GM21825 (cell line): ENCODE measurements around the gene PTGES2.

Source experiments
- ATAC-seq: cut with Tn5 transposase; IDR thresholded peaks from one replicate; pipeline ENCODE4 v1.9.1; 2021; ENCODE audit warnings: mild to moderate bottlenecking, moderate library complexity; ENCODE audit not compliant: unreplicated experiment

Gene PTGES2

DNA sequence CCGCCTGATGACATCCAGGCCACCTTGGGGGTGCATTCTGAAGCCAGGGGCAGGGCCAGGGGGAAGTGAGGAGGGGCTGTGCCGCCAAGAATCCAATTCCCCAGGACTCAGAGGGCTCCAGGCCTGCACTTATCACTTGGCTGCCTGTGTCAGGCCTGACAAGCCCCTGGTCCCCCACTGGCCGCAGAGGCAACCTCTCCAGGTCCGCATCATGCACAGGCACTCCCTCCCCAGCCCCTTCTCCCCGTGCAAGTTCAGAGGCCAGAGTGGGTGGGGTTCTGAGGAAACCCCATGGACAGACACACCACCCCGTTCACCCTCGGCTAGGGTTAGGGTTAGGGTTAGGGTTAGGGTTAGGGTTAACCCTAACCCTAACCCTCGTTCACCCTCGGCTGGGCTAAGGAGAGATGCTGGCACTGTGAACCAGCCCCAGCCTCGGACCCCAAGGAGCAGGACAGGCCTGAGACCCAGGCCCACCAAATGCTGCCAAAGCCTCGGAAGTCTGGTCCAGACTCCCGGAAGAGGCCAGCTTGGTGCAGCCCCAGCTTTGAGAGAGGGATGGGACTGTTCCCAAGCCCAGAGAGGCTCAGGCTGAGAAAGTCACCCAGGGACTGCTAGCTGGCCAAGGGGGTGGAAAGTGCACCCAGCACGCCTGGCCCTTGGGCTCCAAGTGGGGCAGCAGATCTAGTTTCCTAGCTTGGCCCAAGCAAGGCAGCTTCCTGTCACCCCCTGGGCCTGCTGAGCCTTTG, 26.6 kb upstream of the PTGES2 start:
- ATAC-seq: no peak

DNA sequence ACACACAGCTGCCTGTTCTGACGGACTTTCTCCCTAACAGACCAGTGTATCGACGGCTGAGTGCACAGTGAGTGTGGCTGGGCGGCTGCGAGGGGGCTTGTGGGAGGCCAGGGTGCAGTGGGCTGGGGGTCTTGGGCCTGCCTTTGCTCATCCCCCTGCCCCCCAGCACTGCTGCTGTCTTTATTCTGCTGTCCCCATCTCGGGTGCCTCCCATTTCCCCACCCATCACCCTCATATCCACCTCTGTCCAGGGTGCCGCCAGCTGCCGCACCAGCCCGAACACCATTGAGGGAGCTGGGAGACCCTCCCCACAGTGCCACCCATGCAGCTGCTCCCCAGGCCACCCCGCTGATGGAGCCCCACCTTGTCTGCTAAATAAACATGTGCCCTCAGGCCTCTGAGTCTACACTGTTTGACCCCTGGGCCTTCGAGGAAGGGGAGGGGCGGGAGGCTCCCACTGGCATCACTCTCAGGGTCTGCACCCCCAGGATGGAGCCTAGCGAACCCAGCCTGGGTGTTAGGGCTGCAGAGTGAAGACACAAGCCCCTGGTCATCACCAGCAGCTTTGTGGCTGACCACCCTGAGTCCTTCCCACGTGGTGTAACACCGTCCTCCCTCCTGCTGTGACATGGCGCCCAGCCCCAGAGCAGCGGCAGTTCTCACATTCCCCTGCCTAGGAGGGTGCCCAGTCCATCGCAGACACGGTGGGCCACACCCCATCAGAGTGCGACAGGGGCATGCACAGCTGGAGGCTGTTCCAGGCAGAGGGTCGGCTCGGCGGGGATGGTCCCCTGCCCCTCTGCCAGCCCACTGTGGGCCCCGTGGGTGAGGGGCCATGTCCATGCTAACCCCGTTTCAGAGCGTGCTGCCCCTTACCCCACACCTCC, 25.8 kb upstream of the PTGES2 start:
- ATAC-seq: no peak

DNA sequence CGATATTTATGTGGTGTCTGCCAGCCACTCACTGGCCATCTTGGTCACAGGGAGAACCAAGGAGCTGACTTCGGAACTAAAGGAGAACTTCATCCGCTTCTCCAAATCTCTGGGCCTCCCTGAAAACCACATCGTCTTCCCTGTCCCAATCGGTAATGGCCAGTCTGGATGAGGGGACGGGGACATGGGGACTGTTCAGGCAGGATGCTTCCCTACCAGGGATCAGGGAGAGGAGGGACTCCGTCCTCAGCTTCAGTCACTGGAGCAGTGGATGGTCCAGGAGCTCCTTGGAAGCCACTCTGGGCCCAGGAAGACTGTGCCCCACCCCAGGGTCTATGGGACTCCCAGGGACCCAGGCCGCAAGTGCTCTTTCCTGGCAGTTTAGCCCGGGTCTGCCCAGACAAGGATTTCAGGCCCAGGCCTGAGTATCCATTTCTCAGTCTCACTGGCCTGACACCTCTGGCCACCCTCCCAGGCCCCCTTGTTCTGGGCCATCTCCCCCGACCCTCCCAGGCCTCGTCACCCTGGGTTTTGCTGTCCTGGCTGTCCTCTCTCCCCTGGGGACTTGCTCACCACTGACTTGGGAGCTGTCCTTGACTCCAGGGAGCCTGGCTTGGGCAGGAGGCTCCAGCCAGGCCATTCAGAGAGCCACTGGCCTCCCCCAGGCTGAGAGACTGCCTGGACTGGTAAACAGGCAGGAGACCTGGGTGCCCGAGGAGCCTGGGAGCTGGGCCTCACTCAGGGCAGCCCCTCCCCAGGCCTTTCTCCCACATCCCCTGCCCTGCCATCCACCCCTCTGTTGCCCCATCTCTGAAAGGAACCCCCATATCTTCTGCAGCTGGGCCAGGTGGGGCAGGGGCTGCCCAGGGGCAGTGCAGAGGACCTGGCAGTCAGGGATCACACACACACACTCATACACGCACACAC, 24.9 kb upstream of the PTGES2 start:
- ATAC-seq: no peak

DNA sequence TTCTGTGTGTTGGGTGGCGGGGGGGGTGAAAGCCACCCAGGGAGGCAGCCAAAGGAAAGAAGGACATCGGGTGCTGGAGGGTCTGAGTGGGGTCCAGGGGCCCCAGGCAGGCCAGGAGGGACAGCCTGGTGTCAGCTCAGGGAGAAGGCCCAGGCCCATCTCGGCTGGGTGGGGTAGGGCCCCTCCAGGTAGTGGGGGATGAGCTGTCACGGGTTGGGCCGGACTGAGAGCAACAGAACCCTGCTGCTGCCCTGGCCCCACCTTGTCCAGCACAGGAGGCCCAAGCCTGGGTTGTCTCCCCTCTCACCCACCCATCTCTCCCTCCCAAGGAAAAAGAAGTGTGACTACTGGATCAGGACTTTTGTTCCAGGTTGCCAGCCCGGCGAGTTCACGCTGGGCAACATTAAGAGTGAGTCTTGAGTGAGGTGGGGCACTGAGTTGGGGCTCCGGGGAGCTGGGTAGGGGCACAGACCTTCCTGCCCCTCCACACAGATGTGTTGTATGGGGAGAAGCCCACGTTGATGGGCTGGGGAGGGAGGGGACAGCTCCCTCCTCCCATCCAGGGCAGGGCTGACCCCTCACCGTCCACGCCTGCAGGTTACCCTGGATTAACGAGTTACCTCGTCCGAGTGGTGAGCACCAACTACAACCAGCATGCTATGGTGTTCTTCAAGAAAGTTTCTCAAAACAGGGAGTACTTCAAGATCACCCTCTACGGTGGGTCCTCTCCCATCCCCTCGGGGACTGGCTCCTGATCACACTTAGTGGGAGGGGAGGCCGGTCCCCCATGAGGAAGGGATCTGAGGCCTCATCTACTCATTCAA, 24.0 kb upstream of the PTGES2 start:
- no peak for ATAC-seq

DNA sequence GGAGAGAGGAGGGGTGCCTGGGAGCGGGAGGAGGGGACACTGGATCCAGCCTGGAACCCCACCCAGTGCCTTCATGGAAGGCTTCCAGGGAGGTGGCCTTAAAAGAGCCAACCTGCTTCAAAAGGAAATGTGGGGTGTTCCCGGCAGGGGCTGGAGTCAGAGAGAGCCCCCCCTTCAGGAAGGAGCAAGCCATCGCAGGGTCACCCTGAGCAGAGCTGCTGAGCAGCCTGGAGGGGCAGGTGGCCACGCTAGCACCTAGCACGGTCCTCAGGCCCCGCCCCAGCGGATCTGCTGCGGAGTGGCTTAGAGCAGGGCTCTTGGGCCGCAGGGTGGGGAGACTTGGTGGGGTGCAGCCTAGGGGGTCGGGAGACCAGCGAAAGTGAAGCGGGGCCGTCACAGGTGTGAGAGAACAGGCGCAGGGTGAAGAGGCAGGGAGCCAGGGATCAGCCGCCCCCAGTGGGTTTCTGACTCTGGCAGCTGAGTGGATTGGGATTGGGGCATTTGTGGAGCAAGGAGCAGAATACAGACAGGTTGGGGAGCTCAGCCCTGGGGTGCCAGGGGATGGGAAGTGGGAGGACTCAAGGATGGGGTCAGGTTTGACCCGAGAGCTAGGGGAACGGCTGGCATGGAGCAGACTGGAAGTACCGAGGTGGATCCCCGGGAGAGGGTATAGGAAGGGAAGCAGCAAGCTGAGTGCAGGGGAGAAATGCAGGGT, 23.2 kb upstream of the PTGES2 start:
- ATAC-seq: no peak

DNA sequence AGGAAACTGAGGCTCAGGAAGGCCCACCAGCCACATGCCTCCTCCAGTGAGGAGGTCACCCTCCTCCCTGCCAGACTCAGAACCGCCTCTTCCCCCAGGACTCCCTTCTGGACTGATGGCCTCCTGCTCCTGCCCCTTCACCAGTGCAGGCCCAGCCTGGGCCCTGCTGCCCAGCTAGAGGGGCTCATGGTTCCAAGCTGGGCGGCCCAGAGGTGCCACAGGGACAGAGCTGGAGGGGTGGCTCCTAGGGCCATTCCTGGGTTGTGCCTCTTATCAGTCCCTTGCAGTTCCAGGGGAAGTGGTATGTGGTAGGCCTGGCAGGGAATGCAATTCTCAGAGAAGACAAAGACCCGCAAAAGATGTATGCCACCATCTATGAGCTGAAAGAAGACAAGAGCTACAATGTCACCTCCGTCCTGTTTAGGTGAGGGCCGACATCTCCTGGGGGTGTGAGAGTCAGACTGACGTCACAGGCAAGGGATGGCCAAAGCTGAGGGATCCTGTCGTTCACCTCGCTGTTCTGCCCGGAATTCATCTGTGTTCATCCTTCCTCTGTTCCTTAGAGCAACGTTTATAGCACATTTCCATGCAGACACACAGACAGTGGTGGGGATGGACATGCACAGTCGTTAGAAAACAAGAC, 22.5 kb upstream of the PTGES2 start:
- no peak for ATAC-seq

DNA sequence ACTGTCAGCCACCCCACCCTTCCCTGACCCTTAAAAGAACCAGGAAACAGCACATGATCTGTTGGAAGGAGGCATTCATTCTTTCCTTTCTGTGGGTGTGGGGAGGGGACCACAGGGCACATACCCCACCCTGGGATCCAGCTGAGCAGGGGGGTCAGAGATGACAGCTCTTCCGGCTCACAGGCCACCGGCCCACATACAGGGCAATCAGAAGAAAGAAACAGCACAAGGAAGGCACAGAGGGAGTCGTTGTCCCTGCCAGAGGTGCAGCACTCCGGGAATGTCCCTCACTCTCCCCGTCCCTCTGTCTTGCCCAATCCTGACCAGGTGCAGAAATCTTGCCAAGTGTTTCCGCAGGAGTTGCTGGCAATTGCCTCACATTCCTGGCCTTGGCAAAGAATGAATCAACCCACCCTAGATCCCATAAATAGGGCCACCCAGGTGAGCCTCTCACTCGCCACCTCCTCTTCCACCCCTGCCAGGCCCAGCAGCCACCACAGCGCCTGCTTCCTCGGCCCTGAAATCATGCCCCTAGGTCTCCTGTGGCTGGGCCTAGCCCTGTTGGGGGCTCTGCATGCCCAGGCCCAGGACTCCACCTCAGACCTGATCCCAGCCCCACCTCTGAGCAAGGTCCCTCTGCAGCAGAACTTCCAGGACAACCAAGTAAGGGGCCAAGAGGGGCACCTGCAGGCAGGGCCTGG, 21.6 kb upstream of the PTGES2 start, which contains the start of gene LCN2:
Gene LCN2 (plus strand): TSS at position 453 of the 701 bp plus-strand sequence. CDS start 73 bp downstream, at position 526.
- ATAC-seq: no peak

DNA sequence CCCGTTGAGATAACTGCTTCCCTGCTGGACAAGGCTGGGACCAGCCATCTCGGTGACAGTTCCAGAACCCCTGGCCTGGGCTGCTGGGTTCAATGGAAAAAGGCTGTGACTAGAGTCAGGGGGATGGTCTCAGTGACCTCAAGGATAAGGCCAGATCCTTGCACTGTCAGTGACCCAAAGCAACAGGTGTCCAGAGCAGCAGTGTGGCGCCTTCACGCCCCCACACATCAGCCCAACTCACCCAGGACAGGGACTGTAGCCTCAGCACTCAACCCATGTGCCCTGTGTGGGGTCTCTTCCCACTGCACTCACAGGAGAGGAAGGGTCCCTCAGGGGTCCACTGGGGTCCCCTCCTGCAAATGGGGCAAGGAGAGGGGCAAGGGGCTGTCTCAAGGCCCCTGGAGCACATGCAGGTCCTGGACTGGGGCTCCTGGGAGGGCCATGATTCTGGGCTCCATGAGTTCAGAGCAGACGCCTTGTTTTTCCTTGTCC, 21.0 kb upstream of the PTGES2 start:
- no peak for ATAC-seq

DNA sequence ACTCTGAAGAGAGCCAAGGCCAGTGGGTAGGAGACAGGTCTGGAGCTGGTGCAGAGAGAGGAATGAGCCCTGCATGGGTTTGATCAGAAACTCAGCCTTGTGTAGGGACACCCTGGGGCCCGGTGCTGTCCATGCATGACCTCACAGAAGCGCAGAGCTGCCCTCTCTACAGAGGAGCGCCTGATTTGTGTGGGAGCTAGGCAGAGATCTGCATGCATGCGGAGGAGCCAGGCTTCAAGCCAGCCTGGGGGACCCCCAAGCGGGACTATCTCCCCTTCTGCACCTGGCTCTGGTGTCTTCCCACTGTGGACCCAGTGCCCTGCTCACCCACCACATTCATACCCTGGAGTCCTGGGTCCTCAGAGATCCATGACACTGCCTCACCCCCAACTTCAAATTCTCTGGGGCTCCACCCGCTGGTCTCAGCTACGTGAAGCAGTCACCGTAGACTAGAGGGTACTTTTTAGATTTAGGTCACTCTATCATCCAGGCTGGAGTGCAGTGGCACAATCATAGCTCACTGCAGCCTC, 19.1 kb upstream of the PTGES2 start:
- no peak for ATAC-seq

DNA sequence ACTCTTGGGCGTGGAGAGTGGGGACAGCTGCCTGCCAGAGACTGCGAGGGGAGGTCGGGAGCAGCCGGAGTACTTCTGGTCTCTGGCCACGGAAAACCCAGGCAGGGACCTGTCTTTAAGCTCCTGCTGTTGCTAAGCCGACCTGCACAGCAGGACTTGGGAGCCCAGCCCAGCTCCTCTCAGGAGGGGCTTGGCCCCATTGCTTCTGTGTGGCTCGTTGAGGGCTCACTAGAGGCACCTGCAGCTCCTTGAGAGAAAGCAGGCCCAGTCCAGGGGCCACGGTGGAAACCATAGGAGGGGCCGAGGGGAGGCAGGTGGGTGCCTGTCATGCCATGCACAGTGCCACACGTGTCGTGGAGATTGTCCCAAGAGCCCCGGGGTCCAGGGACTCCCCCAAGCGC, 18.4 kb upstream of the PTGES2 start:
- no peak for ATAC-seq

DNA sequence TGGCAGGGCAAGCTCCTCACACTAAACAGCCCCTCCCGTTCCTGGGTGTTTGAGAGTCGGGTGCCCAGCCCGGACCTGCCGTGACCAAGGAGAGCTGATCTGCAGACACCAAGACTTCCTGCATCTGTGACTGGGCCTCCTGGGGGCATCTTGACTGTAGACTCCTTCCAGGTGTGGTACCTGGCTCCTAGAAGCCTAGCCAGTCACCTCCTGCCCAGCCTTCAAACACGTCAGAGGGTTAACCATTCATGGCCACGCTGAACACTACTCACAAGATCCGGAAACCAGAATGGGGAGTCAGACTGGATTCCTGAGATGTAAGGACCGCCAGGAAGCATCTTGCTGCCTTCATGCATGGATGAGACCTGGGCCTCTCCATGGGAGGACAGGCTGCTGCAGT, 18.0 kb upstream of the PTGES2 start:
- ATAC-seq: no peak

DNA sequence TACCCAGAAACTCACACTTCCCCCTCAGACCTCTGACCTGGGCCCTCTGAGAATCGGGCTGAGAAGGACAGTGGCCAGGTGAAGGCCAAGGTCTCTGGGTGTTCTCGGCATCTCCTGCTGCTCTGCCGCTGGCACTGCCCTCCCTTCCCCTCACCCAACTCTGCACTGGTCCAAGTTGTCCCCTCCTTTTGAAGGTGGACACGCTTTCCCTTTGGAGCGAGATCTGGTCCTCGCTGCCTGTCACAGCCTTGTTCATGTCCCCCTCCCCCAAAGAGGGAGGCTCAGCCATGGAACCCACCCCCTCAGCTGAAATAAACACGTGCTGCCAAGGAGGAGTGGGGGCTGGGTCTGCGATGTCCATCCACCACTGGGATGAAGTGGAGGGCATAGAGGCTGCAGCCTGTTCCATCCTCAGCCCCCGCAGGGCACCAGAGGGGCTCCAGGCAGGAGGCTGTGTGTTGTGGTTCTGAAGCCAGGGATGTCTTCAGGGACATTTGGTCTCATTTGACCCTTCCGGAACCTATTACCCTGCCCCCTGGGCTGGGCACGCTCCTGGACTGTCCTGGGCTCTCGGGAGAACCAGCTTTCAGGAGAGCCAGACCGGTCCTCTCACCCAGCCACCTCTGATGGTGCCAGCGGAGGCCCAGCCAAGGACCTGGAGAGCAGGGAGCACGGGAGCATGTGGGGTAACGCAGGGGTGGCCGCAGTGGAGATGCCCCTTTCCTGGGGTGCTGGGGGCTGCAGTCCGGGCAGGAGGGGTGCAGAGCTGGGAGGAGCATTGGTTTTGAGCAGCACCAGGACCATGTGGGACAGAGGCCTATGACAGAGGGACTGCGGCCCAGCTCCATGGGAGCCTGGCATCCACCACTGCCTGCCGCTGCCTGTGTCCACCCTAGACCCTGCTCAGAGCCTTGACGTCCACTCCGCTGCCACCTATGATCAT, 17.0 kb upstream of the PTGES2 start:
- no peak for ATAC-seq

DNA sequence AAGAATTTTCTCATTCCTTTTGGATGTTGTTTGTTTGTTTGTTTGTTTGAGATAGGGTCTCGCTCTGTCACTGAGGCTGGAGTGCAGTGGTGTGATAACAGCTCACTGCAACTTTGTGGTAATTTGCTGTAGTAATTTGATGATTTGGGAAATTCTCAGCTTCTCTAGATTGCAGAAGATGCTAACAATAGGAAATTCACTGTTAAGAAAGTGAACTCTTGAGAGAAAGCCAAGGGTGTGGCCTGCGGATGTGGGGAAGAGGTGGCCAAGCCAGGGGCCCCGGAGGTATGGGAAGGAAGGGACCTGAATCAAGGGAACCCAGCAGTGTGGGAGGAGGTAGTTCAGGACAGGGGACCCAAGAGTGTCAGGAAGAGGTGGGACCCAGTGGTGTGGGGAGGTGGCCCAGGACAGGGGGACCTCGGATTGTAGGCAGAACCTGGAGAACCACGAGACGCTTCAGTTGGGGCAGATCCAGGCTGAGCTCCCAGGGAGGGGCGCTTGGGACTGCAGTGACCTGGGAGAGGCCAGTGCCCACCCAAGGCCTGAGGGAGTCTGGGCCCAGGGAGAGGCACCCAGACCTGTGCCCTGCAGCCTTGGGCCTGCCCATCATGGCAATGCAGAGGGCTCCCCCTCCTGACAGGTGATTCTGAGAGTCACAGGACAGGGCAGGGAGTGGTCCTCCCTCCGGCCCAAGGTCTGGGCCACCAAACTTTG, 16.2 kb upstream of the PTGES2 start:
- no peak for ATAC-seq

DNA sequence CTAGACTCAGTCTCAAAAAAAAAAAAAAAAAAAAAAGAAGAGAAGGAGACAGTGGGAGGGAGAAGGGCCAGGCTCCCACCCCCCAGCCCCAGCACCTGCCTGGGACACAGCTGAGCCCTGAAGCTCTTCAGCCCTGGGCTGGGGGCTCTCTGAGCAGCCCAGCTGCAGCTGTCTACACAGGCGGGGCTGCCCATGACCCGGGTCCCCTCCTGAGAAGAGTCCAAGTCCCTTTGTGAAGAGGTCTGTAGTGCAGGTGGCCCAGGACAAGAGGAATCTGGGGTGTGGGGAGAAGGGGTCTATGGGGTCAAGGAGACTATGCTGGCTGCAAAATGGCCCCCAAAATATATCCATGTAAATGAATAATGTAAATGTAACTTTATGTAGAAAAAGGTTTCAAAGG, 15.1 kb upstream of the PTGES2 start:
- no peak for ATAC-seq

DNA sequence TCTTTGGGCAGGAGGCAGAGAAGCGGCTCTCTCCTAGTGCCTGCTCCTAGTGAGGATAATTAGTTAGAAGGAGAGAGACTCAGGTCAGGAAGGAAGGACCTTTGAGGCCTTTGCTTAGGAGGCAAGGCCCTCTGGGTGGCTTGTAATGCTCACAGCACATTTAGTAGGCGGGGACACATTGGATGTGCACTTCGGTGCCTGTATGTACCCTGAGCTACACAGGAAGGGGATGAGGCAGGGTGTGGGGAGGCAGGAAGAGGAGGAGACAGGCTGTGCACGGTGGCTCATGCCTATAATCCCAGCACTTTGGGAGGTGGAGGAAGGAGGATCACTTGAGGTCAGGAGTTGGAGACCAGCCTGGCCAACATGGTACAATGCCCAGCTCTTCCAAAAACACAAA, 14.5 kb upstream of the PTGES2 start:
- ATAC-seq: no peak

DNA sequence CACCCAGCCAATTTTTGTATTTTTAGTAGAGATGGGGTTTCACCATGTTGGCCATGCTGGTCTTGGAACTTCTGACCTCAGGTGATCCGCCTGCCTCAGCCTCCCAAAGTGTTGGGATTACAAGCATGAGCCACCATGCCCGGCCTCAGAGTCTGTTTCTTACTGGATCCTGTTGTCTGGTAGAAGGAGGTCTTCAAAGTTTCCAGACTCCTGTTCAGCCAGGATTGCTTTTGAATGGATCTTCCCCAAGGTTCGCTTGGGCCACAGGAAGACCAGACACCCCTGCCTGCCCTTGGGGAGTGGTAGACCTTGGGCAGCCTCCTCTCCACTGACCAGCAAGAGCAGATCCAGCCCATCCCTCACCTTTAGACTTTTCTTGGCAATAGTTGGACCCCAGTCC, 14.1 kb upstream of the PTGES2 start:
- ATAC-seq: no peak
